Smooth muscle cell of the brain vasculature (primary cell): ENCODE data around the gene RAB11FIP4.

ENCODE experiments used
- DNase-seq: peaks from one replicate; pipeline ENCODE4 v3.0.0-alpha.2; 2012; ENCODE audit warnings: low read depth, low spot score

RAB11FIP4 gene

DNA sequence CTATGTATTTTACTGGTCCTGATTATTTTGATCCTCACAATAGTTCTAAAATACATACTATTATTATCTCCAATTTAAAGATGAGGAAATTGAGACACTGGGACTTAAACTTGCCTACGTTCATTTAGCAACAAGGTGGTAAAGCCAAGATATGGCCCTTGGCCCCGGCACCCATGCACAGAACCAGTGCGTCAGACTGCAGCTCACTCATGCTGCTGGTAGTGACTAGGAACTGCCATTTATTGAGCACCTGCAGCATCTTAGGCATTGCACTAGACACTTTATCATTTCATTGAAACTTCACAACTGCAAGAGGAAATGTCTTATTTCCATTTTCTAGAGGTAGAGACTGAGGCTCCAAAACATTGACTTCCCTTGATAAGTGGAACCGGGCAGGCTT is 93.3 kb downstream of the RAB11FIP4 start:
- no peak for DNase-seq

DNA sequence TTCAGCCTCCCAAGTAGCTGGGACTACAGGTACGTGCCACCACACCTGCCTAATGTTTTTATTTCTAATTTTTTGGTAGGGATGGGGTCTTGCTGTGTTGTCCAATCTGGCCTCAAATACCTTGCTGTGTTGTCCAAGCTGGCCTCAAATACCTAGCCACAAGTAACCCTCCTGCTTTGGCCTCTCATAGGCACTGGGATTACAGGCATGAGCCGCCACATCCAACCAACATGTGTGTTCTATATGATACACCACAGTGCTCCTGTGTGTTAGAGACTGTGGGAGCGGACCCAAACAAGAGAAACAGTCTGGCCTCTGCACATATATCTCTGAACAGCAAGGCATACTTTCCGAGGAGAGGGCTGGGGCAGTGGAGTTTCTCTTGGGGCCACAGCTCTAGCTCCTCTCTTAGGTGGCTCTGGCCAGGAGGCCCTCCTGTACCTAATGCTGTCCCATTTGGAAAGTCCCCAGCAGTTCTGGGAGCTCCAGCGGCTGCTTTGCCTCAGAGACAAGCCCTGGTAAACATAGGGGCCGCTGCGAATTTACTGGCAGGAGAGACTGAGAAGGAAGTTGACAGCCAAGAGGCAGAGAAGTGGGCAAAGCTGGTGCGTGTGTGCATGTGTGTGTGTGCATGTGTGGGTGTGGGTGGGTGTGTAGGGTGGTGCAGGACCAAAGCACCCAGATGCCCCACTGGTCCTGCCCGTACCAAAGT is 95.0 kb downstream of the RAB11FIP4 start:
- no peak for DNase-seq

DNA sequence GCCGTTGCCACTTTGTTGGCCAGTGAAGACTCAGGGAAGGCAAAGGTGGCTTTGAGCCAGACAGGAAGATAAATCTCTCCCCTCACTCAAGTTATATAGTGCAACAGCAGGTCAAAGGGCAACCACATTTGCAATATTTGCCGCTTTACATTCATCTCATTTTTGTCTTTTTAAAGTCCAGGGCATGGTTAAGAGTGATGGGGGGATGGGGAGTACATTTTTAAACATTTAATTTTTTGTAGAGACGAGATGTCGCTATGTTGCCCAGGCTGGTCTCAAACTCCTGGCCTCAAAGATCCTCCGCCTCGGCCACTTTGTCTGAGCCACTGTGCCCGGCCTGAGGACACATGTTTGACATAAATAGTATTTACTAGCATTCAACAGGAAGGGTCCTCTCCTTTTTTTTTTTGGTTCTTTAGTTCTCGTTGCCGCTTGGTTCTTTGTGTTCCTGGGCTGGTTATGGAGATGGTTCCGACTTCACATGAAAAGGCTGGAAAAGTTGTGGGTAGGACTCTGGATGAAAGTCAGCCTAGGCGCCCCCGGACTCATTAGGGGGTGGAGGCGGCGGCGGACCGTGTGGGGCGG is 95.7 kb downstream of the RAB11FIP4 start:
- no peak for DNase-seq

DNA sequence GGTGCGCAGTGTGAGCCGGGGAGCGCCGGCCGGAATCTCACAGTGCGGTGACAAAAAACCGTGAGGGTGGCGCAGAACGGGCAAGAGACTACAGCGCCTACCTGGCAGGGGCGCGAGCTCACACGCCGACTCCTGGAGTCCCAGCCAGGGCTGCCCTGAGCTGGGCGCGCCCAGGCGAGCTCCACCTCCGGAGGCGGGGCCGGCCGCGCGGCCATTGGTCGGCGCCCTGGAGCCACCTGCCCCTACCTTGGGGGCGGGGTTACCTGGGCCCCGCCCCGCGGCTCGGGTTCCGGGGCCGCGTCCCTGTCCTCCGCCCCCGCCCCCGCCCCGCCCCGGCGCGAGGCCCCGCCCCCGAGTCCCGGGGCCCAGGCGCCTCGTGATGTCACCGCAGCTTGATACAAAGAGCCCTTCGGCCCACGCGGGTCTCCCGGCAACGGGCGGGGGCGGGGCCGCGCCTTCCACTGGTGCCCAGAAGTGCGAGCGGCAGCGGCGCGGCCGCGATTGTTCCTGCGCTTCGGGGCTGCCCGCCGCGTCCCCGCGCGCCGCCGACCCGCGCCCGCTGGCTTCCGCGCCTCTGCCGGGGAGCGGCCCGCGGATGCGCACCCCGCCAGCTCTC is 96.3 kb downstream of the RAB11FIP4 start:
- DNase-seq = no peak

DNA sequence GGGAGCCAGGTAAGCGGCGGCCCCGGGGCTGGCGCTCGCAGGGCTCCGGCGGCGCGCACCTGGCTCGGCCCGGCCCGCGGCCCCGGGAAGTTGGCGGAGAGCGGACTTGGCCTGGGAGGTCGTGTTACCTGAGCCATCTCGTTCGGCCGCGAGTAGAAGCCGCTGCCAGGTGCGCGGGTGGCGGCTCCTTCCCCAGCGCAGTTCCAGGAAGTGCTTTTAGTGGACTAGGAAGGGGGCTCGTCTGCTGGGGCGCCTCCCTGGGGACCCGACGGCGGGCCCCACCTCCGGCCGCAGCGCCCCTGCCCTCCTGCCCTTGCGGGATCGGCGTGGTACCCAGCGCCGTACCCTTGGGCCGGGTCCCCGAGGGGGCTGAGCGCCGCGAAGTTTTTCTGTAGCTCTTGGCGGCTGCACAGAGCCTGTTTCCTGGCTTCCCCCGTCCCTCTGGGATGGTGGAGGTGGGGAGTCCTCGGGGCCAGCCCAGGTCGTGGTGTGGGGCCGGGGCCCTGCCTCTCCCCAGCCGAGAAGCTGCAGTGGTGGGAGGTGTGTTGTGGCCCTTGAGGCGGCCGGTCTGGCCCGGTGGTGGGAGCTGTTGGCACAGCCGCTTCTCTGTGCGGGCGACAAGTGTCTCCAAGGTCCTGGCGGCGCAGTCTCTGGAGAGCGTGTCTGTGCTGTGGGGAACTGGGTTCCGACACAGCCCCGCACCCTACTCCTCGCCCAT is 96.9 kb downstream of the RAB11FIP4 start:
- DNase-seq = no peak

DNA sequence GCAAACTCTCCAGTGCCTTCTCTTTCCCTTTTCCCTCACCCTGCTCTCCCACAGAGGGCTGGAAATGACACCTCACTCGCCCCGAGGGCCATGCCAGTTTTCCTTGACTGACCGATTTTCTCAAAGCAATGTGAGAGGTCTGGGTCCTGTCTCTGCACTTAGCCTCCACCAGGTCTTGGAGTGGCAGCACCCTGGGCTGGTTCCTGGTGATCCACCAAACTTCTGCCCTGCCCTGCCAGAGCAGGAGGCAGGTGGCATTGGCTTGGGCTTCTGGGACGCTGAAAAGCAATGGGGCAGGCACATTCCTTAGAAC is 97.5 kb downstream of the RAB11FIP4 start:
- no peak for DNase-seq

DNA sequence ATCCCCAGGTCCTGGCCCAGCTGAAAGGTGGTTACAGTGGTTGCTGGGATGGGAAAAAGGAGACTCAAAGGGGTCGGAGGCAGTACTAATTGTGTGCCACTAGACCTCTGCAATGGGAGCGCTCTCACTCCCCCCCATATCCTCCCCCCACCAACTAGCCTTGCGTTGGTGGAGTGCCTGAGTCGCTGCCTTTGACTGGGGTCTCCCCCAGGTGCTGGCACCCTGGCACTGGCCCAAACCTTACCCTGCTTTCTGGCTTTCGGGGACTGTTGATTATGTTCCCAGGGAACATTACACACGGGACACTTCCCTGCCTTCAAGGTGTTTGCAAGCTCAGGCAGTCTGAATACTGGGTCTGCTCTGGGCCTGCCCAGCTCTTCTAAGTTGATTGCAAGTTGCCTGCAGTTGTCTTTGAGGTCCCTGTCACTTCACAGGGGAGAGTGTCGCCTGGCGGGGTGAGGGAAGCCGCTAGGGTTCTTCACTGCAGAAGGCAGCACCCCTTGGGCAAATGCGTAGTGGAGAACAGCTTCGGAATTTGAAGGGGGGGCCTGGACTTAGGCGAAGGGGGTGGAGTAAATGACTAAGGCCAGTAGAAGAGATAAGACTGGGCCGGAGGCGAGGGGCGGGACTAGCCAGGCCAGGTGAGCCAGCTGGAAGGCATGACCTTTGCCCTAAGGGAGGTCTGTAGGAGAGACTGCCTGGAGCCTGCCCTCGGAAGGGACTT is 98.0 kb downstream of the RAB11FIP4 start:
- DNase-seq = no peak

DNA sequence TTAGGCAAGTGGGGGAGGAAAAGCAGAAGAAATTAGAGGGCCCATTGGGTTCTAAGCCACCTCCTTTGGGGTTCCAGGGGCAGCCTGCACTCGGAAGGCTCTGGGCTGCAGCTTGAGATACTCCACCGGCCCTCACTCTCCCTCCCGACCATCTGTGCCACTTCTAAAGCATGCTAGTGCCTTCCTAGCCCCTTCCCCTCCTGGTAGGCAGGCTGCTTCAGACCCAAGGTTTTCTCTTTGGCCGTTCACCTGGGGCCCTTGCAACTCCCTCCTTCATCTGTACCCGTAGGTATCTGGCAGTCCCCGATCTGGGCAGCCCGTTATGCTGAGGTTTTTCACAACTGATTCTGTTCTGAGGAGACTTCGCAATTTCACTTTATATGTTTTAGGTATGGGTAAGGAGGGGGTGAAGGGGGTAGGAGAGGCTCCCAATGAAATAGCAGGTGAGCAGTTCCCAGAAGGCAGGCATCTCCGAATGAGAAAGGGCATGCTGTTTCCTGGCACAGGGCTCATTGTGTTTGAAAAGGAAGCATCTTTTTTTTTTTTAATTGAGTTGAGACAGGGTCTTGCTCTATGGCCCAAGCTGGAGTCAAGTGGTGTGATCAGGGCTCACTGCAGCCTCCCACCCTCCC is 98.7 kb downstream of the RAB11FIP4 start:
- DNase-seq = no peak

DNA sequence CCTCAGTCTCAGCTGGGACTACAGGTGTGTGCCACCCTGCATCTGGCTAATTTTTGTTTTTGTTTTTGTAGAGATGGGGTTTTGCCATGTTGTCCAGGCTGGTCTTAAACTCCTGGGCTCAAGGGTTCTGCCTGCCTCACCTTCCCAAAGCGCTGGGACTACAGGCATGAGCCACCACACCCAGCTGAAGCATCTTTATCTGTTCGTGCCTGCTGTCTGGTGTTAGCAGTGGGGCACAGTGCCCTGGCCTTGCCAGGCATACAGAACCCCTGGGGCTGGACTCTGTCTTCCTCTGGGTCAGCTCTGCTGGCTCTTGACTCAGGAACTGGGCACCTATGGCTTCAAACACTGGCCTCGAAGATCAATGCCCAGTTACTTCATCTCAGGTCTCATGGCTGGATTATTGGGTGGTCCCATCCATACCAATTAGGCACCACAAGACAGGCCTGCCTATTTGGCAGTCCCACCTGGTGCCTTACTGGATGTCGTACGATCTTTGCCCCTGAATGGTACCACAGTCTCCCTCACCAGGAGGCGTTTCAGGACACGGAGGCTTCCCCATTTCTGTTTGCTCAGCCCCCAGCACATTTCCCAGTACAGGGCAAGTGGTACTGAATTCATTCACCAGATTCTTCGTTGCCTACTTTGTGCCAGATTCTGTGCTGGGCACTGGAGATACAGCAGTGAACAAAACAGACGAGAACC is 99.3 kb downstream of the RAB11FIP4 start:
- DNase-seq = no peak

DNA sequence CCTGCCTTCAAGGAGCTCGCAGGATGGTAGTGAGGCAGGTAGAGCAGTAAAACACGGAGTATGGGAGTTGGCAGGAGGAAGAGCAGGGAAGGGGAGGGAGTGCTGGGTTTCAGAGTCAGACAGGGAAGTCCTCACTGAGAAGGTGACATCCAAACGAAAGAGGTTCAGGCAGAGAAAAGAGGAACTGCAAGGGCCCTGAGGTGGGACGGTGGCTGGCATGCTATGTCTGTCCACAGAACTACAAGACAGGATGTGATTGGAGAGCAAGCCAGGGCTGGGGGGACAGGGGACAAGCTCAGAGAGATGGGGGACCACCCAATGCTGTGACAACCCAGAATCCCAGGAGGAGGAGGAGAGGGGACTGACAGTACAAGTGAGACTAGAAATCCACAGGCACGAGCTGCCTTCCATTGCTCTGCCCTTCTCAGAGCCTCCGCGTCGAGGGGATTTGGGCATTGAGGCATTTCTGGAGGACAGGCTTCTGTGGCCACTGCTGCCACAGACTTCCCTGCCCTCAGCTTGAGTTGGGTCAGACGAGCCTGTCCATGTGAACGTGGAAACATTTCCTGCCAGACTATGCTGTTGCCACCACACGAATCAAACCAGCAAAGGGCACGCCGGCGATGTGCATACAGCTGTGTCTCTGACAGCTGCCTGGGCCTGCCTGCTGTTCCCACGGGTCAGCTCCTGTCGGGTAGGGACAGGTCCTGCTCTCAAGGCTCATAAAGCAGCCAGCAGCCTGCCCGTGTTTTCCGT is 100.1 kb downstream of the RAB11FIP4 start:
- DNase-seq = no peak

DNA sequence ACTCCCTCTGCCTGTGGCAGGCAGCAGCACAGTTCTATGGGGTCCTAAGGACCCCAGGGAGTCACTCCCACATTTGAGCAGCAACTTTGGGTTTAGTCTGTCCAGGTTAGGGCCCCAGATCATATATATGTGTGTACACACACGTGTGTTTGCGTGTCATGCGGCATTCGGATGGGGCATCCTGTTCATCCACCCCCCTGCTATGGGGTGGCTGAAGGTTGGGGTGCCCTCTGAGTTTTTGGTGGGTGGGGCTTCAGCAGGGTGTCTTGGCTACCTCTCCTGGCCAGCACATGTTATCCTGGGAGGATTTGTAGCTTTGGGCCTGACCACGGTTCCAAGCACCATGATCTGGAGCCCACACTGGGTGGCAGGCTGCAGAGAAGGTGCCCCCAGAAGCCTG is 100.7 kb downstream of the RAB11FIP4 start:
- DNase-seq = no peak

DNA sequence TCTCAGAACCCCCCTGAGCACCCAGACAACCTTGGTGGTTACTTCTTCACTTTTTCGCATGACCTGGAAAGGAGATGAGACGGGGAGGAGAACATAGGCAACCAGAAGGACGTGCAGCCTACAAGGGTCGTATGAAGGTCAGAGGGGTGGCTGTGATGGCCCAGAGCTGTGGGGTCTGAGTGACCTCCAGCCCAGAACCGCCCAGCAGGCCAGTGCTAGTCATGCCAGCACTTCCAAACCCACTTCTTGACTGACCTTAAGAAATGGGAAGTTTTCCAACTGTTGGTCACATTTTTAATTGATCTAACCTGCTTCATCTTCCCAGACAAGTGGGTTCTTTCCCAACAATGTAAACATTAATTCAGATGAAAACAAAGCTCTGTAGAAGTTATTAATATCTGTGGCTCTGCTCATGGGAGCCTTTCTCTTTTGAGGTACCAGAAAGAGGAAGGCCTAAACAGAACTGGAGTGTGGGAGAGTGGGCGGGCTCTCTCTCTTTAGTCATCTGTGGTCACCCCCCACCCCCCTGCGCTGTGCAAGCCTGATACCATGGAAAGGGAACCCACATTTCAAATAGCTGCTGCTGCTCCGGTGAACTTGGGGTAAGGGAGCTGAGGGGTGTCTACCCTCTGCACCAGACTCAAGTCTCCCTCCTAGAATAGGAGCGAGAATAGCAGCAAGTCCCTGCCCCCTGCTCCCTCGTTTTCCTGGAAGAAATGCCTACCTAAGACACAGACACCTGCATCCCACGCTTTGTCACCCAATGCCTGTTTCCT is 101.6 kb downstream of the RAB11FIP4 start:
- DNase-seq = no peak

DNA sequence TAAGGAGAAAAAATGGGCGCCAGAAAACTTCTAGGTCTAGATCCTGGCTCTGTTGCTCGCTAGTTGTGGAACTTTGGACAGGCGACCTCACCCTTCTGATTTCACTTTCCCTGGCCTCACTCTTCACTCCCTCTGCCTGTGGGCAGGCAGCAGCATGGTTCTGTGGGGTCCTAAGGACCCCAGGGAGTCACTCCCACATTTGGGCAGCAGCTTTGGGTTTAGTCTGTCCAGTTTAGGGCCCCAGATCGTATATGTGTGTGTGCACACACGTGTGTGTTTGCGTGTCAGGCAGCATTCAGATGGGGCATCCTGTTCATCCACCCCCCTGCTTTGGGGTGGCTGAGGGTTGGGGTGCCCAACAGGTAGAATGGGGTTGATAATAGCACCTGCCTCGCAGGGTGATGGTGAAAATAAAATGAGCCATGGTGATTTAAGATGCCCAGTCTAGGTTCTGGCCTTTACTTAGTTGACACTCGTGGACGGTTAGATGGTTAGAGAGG is 102.2 kb downstream of the RAB11FIP4 start:
- no peak for DNase-seq

DNA sequence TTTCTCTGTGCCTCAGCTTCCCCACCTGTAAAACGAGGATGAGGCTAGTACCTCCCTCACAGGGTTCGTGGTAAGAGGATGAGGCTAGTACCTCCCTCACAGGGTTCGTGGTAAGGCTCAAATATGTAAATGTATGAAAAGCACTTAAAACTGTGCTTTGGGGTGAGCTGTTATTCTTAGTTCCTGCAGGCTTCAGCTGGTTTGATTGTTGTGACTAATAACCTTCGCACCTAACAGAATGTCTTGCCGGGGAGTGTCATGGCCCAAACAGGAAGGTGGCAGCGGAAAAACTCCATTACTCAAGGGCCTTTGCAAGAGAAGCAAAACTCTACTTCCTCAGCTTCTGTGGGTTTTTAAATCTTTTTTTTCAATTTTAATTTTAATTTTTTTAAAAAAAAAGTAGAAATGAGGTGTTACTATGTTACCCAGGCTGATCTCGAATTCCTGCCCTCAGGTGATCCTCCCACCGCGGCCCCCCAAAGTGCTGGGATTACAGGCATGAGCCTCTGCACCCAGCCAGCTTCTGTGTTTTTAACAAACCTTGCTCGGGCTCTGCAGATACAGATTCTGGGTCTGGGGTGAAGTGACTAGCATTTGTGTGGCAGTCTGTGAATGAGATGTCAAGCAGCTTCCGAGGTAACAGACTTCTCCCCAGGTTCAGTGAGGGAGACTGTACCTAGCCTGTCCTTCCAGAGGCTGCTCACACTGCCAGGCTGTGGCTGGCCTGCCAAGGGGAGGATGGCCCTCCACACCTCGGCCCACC is 103.0 kb downstream of the RAB11FIP4 start:
- no peak for DNase-seq

DNA sequence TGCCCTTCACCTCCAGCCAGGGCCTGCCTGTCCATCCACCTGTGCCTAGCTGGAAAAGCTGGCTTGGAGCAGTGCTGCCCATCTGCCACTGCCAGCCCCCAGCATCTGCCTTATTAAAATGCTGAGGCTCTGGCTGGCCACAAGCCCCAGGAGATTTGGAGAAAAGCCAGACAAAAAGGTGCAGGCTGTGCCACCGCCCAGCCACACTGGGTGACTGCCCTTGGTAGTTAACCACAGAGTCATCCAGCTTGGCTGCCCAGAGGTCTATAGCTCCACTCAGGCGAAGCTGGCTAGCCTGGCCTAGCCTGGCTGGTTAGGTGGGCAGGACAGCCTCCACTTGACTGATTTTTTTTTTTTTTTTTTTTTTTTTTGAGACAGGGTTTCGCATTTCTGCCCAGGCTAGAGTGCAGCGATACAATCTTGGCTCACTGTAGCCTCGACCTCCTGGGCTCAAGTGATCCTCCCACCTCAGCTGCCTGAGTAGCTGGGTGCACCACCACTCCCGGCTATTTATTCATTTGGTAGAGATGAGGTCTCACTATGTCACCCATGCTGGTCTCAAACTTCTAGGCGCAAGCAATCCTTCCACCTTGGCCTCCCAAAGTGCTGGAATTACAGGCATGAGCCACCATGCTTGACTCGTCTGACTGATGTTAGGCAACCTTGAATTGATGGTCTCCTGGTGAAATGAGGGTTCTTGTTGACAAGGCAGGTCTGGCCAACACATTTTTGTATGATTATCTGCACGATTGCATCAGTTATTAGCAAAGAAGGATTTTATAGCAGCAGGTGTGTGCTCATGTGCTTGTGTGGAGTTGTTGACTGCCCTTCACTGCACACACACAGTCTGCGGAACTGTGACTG is 103.8 kb downstream of the RAB11FIP4 start:
- no peak for DNase-seq

DNA sequence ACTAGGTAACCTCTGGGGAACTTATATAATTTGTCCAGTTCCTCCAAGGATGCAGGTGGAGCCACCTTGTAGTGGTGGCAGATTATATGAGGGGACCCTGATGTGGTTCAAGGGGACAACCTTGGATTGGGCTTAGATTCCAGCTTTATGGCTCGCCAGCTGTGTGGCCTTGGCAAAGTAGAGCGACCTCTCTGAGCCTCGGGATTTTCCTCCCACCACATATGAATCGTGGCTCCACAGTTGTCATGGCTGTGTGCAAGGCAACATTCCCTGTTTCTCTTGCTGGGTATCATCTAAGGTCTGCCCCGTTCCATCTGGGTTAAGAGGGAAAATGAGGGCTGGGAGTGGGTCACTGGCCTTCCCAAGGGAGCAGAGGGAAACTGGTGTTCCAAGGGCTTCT is 104.6 kb downstream of the RAB11FIP4 start:
- no peak for DNase-seq

DNA sequence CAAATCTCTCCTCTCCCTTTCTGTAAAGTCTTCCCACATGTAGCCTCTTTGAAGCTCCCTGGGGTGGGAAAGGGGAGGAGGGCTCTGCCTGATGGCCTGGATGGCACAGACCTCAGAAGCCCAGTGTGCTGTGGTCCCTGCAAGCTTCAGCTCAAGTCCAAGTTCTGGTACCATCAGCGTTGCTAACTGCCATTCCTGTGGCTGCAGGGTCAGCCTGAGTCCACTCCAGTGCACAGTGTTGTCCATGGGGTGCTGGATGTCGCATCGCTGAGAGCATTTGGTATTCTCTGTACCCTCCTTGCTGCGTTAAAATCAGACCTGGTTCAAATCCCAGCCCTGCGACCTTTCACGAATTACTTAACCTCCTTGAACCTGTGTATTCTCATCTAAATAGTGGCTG is 105.1 kb downstream of the RAB11FIP4 start:
- DNase-seq = no peak

DNA sequence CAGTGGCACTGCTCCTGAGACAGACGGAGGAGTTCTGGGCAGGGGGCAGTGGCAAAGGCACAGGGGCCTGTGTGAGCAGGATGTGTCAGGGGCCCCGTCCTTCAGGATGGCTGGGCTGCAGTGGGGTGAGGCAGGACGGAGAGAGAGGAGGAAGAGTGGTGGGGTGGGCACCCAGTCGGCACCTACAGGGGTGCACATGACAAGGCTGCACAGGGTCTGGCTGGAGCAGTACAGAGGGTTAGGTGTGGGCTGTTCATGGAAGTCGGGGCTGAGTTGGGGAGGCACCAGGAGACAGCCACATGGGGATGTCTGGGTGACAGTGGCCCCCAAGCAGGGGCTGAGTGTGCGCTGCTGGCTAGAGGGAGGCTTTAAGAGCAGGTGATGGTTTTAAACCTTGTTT is 106.0 kb downstream of the RAB11FIP4 start:
- no peak for DNase-seq
